HG03571 (cell line): ENCODE measurements around the gene YBX3.

ENCODE experiments used
- ATAC-seq: cut with Tn5 transposase; IDR thresholded peaks from one replicate; pipeline ENCODE4 v1.9.1; 2021; ENCODE audit not compliant: unreplicated experiment

The YBX3 gene

GRCh38 chr12:10722502-10722904 is 620 bp downstream of the YBX3 start:
- ATAC-seq: peak; percentile 46

- peak; percentile 22 for ATAC-seq
These were observed 1.2 kb downstream of the YBX3 start for GRCh38 chr12:10721651-10722501.

- ATAC-seq: no peak
These were observed 2.0 kb downstream of the YBX3 start for GRCh38 chr12:10720974-10721650.

GRCh38 chr12:10719482-10719881 is 3.6 kb downstream of the YBX3 start:
- ATAC-seq: no peak

- no peak for ATAC-seq
These were observed 4.8 kb downstream of the YBX3 start for GRCh38 chr12:10718279-10718821.

GRCh38 chr12:10717410-10717809 is 5.7 kb downstream of the YBX3 start:
- no peak for ATAC-seq

GRCh38 chr12:10716704-10717315 is 6.3 kb downstream of the YBX3 start:
- no peak for ATAC-seq

- ATAC-seq: no peak
These were observed 6.8 kb downstream of the YBX3 start for GRCh38 chr12:10716277-10716676.

- ATAC-seq: no peak
These were observed 7.6 kb downstream of the YBX3 start for GRCh38 chr12:10715491-10715890.

GRCh38 chr12:10709808-10710207 is 13.3 kb downstream of the YBX3 start:
- ATAC-seq: no peak

GRCh38 chr12:10708862-10709261 is 14.3 kb downstream of the YBX3 start:
- ATAC-seq: no peak

GRCh38 chr12:10705655-10706054 is 17.5 kb downstream of the YBX3 start:
- no peak for ATAC-seq

- ATAC-seq: no peak
These were observed 21.3 kb downstream of the YBX3 start for GRCh38 chr12:10701843-10702242.

- no peak for ATAC-seq
These were observed 21.9 kb downstream of the YBX3 start for GRCh38 chr12:10701131-10701681.

- ATAC-seq: no peak
These were observed 22.5 kb downstream of the YBX3 start for GRCh38 chr12:10700581-10700980.

GRCh38 chr12:10697862-10698261 is 25.3 kb downstream of the YBX3 start:
- ATAC-seq: no peak

- no peak for ATAC-seq
These were observed 26.0 kb downstream of the YBX3 start for GRCh38 chr12:10697156-10697555.

- ATAC-seq: no peak
These were observed 32.2 kb downstream of the YBX3 start for GRCh38 chr12:10690906-10691305.

- no peak for ATAC-seq
These were observed 34.0 kb downstream of the YBX3 start for GRCh38 chr12:10689146-10689545.

- ATAC-seq: no peak
These were observed 35.1 kb downstream of the YBX3 start for GRCh38 chr12:10688042-10688441.

- ATAC-seq: peak; percentile 72
These were observed 49.3 kb downstream of the YBX3 start, which contains the start of gene STYK1 for GRCh38 chr12:10673659-10674384. STYK1 (minus strand) TSS chr12:10674052; CDS start chr12:10634618, 39,434 bp downstream.
